Kidney glomerular epithelial cell (primary cell): ENCODE measurements around the gene PALM2AKAP2.

Experiments
- DNase-seq: peaks from one replicate; lab custom pipeline; 2025; lab: John Stamatoyannopoulos, UW

PALM2AKAP2 gene

GRCh38 chr9:109779711-109780452 is at the start of gene PALM2AKAP2:
PALM2AKAP2 (plus strand) TSS chr9:109780198; CDS start chr9:109780489, 291 bp downstream.
- DNase-seq, result peak; percentile 63

GRCh38 chr9:109730228-109730627 is 49.8 kb upstream of the PALM2AKAP2 start:
- DNase-seq, result no peak

GRCh38 chr9:109733690-109734089 is 46.3 kb upstream of the PALM2AKAP2 start:
- no peak for DNase-seq

- no peak for DNase-seq
Observed at GRCh38 chr9:109734814-109735213, 45.2 kb upstream of the PALM2AKAP2 start.

GRCh38 chr9:109735801-109736200 is 44.2 kb upstream of the PALM2AKAP2 start:
- DNase-seq, result no peak

- no peak for DNase-seq
Observed at GRCh38 chr9:109737295-109737694, 42.7 kb upstream of the PALM2AKAP2 start.

GRCh38 chr9:109739760-109740159 is 40.2 kb upstream of the PALM2AKAP2 start:
- no peak for DNase-seq

GRCh38 chr9:109742776-109743348 is 37.1 kb upstream of the PALM2AKAP2 start:
- DNase-seq, result no peak

- DNase-seq, result no peak
Observed at GRCh38 chr9:109743696-109744095, 36.3 kb upstream of the PALM2AKAP2 start.

GRCh38 chr9:109745335-109746283 is 34.4 kb upstream of the PALM2AKAP2 start:
- no peak for DNase-seq

- DNase-seq, result no peak
Observed at GRCh38 chr9:109751253-109751652, 28.7 kb upstream of the PALM2AKAP2 start.

GRCh38 chr9:109753308-109753707 is 26.7 kb upstream of the PALM2AKAP2 start:
- no peak for DNase-seq

GRCh38 chr9:109755040-109755439 is 25.0 kb upstream of the PALM2AKAP2 start:
- no peak for DNase-seq

- DNase-seq, result no peak
Observed at GRCh38 chr9:109759589-109759988, 20.4 kb upstream of the PALM2AKAP2 start.

GRCh38 chr9:109765278-109765677 is 14.7 kb upstream of the PALM2AKAP2 start:
- DNase-seq, result no peak

- DNase-seq, result no peak
Observed at GRCh38 chr9:109765830-109766229, 14.2 kb upstream of the PALM2AKAP2 start.

- DNase-seq, result no peak
Observed at GRCh38 chr9:109766351-109766750, 13.6 kb upstream of the PALM2AKAP2 start.

GRCh38 chr9:109767404-109767803 is 12.6 kb upstream of the PALM2AKAP2 start:
- DNase-seq, result no peak

- DNase-seq, result no peak
Observed at GRCh38 chr9:109767814-109768213, 12.2 kb upstream of the PALM2AKAP2 start.

GRCh38 chr9:109769250-109769649 is 10.7 kb upstream of the PALM2AKAP2 start:
- DNase-seq, result no peak

- no peak for DNase-seq
Observed at GRCh38 chr9:109770101-109770500, 9.9 kb upstream of the PALM2AKAP2 start.

- peak; percentile 28 for DNase-seq
Observed at GRCh38 chr9:109771087-109771486, 8.9 kb upstream of the PALM2AKAP2 start.
